ENCODE data around the gene FCN1. TPM values are rescaled to one million over a fixed set of nuclear protein-coding genes. Genes with fewer than 3 reads are reported as not detected.

The FCN1 gene
- total RNA-seq, 4 donors from 2014 or later = 1.3 to 26.0 (median 1.8) TPM

- Histone ChIP-seq H3K9me3 (peaks cover 0 to 9% (median 0%) of the 10 kb centered on the region in 4 donors), H3K4me1 (peaks cover 24 to 31% (median 27%) of the 10 kb centered on the region in 4 donors), H3K27ac (replicated peaks in 1 of 4) (no peak overlapping the region), H3K4me3 (no peak overlapping the region), H3K27me3 (peaks cover 0 to 12% (median 0%) of the 10 kb centered on the region in 4 donors), H3K36me3 (no peaks in the 10 kb centered on the region)
- intact Hi-C loops (cut with DNase I) = no loop called here
- DNase-seq (ENCODE audit: extremely low spot score) = peak; percentile 80
- WGBS = 100% methylated on average over 5 of the region's 6 CpGs
- no peak for TF ChIP-seq POLR2A (IDR thresholded peaks at IDR 0.05; ENCODE audit: low read depth)
- TF ChIP-seq, protein P1, sequence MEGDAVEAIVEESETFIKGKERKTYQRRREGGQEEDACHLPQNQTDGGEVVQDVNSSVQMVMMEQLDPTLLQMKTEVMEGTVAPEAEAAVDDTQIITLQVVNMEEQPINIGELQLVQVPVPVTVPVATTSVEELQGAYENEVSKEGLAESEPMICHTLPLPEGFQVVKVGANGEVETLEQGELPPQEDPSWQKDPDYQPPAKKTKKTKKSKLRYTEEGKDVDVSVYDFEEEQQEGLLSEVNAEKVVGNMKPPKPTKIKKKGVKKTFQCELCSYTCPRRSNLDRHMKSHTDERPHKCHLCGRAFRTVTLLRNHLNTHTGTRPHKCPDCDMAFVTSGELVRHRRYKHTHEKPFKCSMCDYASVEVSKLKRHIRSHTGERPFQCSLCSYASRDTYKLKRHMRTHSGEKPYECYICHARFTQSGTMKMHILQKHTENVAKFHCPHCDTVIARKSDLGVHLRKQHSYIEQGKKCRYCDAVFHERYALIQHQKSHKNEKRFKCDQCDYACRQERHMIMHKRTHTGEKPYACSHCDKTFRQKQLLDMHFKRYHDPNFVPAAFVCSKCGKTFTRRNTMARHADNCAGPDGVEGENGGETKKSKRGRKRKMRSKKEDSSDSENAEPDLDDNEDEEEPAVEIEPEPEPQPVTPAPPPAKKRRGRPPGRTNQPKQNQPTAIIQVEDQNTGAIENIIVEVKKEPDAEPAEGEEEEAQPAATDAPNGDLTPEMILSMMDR (IDR thresholded peaks at IDR 0.05) = no peak
- no peak for TF ChIP-seq POLR2AphosphoS5 (IDR thresholded peaks at IDR 0.05)
- no peak for TF ChIP-seq EP300 (IDR thresholded peaks at IDR 0.05)
These were observed 25.5 kb downstream of the FCN1 start for GRCh38 chr9:134892221-134892620.

- no peaks in the 10 kb centered on the region for H3K36me3 ChIP-seq
- peaks cover 19 to 26% (median 22%) of the 10 kb centered on the region in 4 donors for H3K4me1 ChIP-seq
- H3K9me3 ChIP-seq = peaks cover 0 to 9% (median 0%) of the 10 kb centered on the region in 4 donors
- peaks cover 0 to 12% (median 0%) of the 10 kb centered on the region in 4 donors for H3K27me3 ChIP-seq
- 85% methylated on average over 5 of the region's 5 CpGs for WGBS
- H3K27ac ChIP-seq (replicated peaks in 1 of 4) = no peak overlapping the region
- no peak overlapping the region for H3K4me3 ChIP-seq
- no peak for TF ChIP-seq POLR2AphosphoS5 (IDR thresholded peaks at IDR 0.05)
- TF ChIP-seq, protein P1 (IDR thresholded peaks at IDR 0.05) = no peak
- no peak for DNase-seq (ENCODE audit: extremely low spot score)
- intact Hi-C loops (cut with DNase I) = no loop called here
These were observed 26.0 kb downstream of the FCN1 start for GRCh38 chr9:134891713-134892112.

DNA sequence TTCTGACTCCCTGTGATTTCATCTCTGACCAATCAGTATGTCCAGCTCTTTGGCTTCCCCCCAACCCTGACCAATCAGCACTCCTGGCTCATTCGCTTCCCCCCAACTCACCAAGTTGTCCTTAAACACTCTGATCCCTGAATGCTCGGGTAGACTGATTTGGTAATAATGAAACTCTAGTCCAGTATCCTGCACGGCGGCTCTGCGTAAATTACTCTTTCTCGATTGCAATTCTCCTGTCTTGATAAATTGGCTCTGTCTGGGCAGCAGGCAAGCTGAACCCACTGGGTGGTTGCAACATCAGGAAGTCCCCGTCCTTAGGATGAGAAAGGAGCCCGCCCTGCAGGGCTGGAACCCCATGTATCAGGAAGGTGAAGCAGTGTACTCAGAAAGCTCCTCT, 26.7 kb downstream of the FCN1 start:
- intact Hi-C loops (cut with DNase I) = no loop called here
- peaks cover 0 to 9% (median 0%) of the 10 kb centered on the region in 4 donors for H3K9me3 ChIP-seq
- no peaks in the 10 kb centered on the region for H3K36me3 ChIP-seq
- TF ChIP-seq, protein P1 (IDR thresholded peaks at IDR 0.05) = no peak
- no peak for TF ChIP-seq EP300 (IDR thresholded peaks at IDR 0.05)
- TF ChIP-seq POLR2AphosphoS5 (IDR thresholded peaks at IDR 0.05) = no peak
- no peak for TF ChIP-seq POLR2A (IDR thresholded peaks at IDR 0.05; ENCODE audit: low read depth)
- no peak overlapping the region for H3K27ac ChIP-seq (replicated peaks in 1 of 4)
- peak; percentile 91 for DNase-seq (ENCODE audit: extremely low spot score)
- no peak overlapping the region for H3K4me3 ChIP-seq
- peaks cover 12 to 20% (median 16%) of the 10 kb centered on the region in 4 donors for H3K4me1 ChIP-seq
- WGBS = 83% methylated on average over 8 of the region's 8 CpGs
- peaks cover 0 to 19% (median 0%) of the 10 kb centered on the region in 4 donors for H3K27me3 ChIP-seq

DNA sequence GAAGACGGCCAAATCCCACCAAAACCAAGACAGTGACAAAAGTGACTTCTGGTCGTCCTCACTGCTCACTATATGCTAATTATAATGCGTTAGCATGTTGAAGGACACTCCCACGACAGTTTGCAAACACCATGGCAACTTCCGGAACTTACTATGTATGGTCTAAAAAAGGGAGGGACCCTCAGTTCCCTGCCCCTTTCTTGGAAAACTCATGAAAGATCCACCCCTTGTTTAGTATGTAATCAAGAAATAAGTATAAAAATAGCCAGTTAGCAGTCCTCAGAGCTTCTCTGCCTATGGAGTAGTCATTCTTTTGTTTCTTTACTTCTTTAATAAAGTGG, 27.6 kb downstream of the FCN1 start:
- no peak overlapping the region for H3K4me3 ChIP-seq
- 92% methylated on average over 5 of the region's 5 CpGs for WGBS
- no peak for DNase-seq (ENCODE audit: extremely low spot score)
- peaks cover 0 to 7% (median 0%) of the 10 kb centered on the region in 4 donors for H3K9me3 ChIP-seq
- H3K27me3 ChIP-seq = peaks cover 0 to 26% (median 0%) of the 10 kb centered on the region in 4 donors
- TF ChIP-seq POLR2AphosphoS5 (IDR thresholded peaks at IDR 0.05) = no peak
- TF ChIP-seq, protein P1 (IDR thresholded peaks at IDR 0.05) = no peak
- TF ChIP-seq EP300 (IDR thresholded peaks at IDR 0.05) = no peak
- no peak for TF ChIP-seq POLR2A (IDR thresholded peaks at IDR 0.05; ENCODE audit: low read depth)
- no peaks in the 10 kb centered on the region for H3K36me3 ChIP-seq
- H3K27ac ChIP-seq (replicated peaks in 1 of 4) = no peak overlapping the region
- intact Hi-C loops (cut with DNase I) = no loop called here
- peaks cover 3 to 10% (median 6%) of the 10 kb centered on the region in 4 donors for H3K4me1 ChIP-seq

All from esophagus muscularis mucosa (tissue), 4 donors.